DOHH2 (cell line): ENCODE results near the gene PAIP2.

Experiments used
- CTCF ChIP-seq: fragments of 200-600 bp; sonication (generic); IDR thresholded peaks from one replicate; pipeline ENCODE4 v1.5.1; 2014; ENCODE audit warnings: antibody characterized with exemption, mild to moderate bottlenecking, low read depth, low read length; ENCODE audit not compliant: poor library complexity, severe bottlenecking
- EZH2phosphoT487 ChIP-seq: fragments of 200-600 bp; sonication (generic); IDR thresholded peaks from 2 replicates; pipeline ENCODE4 v1.6.1; 2017; ENCODE audit warnings: borderline replicate concordance, mild to moderate bottlenecking, antibody characterized with exemption, low read length, moderate library complexity, mixed read lengths

GRCh38 chr5:139392678-139393496 lies 51.2 kb downstream of the PAIP2 start:
- peak; percentile 89 for TF ChIP-seq CTCF
- TF ChIP-seq EZH2phosphoT487: no peak
